ENCODE measurements around the gene AK9.

The AK9 gene

DNA sequence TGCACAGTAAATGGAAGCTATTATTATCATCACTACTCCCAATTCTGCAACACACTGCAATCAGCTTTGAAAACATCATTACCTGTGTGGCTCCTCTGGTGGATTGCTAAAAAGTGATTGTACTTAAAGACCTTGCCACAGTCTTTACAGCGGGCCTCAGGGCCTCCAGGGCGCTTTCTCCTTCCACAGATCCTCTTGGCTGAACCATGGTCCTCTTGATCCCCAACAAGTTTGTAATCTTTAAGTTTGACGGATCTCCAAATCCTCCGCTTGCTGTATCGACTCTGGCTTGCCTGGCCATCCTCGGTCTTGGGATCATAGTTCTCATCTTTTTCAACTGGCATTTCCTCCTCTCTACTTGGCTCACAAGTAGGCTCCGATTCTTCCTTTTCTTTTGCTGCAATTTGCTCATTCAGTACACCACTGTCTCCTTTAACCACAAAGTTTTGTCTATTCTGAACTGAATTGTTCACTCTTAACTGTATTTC is 210.0 kb downstream of the AK9 start:
- no peak for TF ChIP-seq FOXP2 (optimal IDR thresholded peaks at IDR 0.05; ENCODE audit: borderline replicate concordance, extremely low read depth, extremely low read length, insufficient read depth)
- TF ChIP-seq, protein P1, sequence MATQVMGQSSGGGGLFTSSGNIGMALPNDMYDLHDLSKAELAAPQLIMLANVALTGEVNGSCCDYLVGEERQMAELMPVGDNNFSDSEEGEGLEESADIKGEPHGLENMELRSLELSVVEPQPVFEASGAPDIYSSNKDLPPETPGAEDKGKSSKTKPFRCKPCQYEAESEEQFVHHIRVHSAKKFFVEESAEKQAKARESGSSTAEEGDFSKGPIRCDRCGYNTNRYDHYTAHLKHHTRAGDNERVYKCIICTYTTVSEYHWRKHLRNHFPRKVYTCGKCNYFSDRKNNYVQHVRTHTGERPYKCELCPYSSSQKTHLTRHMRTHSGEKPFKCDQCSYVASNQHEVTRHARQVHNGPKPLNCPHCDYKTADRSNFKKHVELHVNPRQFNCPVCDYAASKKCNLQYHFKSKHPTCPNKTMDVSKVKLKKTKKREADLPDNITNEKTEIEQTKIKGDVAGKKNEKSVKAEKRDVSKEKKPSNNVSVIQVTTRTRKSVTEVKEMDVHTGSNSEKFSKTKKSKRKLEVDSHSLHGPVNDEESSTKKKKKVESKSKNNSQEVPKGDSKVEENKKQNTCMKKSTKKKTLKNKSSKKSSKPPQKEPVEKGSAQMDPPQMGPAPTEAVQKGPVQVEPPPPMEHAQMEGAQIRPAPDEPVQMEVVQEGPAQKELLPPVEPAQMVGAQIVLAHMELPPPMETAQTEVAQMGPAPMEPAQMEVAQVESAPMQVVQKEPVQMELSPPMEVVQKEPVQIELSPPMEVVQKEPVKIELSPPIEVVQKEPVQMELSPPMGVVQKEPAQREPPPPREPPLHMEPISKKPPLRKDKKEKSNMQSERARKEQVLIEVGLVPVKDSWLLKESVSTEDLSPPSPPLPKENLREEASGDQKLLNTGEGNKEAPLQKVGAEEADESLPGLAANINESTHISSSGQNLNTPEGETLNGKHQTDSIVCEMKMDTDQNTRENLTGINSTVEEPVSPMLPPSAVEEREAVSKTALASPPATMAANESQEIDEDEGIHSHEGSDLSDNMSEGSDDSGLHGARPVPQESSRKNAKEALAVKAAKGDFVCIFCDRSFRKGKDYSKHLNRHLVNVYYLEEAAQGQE (IDR thresholded peaks at IDR 0.05; ENCODE audit: insufficient read depth in 1 of 2, low read depth in 2 of 2, low read length in 2 of 2), result no peak
- TF ChIP-seq TAF1 (IDR thresholded peaks at IDR 0.05; ENCODE audit: borderline replicate concordance, insufficient read depth, low read length), result no peak
- no peak for TF ChIP-seq SIN3A (IDR thresholded peaks at IDR 0.05; ENCODE audit: borderline replicate concordance, insufficient read depth, low read length)
- no peak for TF ChIP-seq POLR2AphosphoS5 (IDR thresholded peaks at IDR 0.05; ENCODE audit: low read depth, low read length)

DNA sequence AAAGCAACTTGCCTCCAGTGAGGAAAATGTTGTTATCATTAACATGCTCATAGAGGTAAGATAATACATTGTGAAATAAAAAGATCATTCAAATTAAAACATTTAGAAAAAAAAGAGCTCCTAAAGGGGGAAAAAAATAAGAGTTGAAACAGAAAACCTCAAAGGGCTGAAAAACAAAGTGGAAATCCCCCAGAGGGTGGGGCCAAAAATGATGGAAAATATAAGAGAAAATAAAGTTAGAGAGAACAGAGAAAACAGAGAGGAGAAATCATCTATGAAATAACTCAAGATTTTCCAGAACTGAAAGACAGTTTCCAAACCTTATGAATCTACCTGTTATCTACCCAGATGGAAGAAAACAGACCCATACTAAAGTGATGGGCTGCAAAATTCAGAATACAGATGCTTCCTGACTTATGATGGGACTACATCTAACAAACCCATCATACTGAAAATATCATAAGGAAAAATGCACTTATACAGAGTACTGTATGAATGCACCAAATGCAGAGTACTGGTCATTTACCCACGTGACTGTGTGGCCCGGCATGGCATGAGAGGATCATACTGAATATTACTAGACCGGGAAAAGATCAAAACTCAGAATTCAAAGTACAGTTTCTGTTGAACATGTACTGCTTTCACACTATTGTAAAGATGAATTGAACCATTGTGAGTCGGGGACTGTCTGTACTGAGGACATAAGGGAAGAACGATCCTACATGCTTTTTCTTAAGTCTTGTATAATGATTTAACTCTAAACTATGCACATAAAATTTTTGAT is 212.0 kb downstream of the AK9 start:
- no peak for TF ChIP-seq POLR2AphosphoS5 (IDR thresholded peaks at IDR 0.05; ENCODE audit: low read depth, low read length)
- TF ChIP-seq, protein P1 (IDR thresholded peaks at IDR 0.05; ENCODE audit: insufficient read depth in 1 of 2, low read depth in 2 of 2, low read length in 2 of 2), result no peak
- TF ChIP-seq SIN3A (IDR thresholded peaks at IDR 0.05; ENCODE audit: borderline replicate concordance, insufficient read depth, low read length), result no peak

DNA sequence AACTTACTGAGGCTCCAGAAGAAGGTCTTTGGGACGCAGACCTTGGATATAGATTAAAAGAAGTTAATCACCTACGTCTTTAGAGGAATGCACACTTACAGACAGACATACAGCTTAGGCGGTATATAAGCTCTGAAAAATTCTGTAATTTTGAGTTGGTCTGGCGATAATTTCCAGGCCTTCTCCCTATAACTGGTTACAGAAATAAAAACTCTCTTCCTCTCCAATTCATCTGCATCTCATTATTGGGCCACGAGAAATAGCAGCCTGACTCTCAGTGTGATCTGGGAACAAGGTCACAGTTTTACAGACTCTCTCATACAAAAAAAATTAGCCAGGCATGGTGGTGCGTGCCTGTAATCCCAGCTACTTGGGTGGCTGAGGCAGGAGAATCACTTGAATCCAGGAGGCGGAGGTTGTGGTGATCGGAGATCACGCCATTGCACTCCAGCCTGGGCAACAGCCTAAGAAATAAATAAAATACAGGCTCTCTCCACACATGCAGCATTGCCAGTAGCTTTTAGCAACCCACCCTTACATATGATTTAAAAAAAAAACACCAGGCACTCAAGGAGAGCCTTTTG is 212.7 kb downstream of the AK9 start:
- TF ChIP-seq, protein P1 (IDR thresholded peaks at IDR 0.05; ENCODE audit: insufficient read depth in 1 of 2, low read depth in 2 of 2, low read length in 2 of 2), result no peak
- no peak for TF ChIP-seq SIN3A (IDR thresholded peaks at IDR 0.05; ENCODE audit: borderline replicate concordance, insufficient read depth, low read length)
- no peak for TF ChIP-seq POLR2AphosphoS5 (IDR thresholded peaks at IDR 0.05; ENCODE audit: low read depth, low read length)
- TF ChIP-seq FOXP2 (optimal IDR thresholded peaks at IDR 0.05; ENCODE audit: borderline replicate concordance, extremely low read depth, extremely low read length, insufficient read depth), result no peak
- no peak for TF ChIP-seq TAF1 (IDR thresholded peaks at IDR 0.05; ENCODE audit: borderline replicate concordance, insufficient read depth, low read length)

DNA sequence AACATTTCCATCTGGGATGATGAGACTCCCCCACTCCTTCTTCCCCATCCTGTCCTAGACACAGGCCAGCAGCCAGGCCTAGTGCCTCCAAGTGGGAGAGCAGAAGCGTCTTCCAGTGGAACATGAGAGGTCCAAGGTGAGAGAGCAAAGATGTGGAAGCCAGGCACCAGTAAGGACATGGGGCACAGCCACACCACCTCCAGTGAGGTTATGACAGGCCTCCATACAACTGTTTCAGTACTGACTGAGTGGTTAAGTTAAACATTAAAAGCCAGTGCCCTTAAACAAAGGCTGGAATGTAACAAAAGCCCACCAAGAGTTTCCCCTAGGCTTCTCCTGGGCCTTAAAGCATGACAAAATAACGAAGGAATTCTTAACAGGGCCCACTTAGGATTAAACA is 213.3 kb downstream of the AK9 start:
- TF ChIP-seq SIN3A (IDR thresholded peaks at IDR 0.05; ENCODE audit: borderline replicate concordance, insufficient read depth, low read length) (no peak), POLR2AphosphoS5 (IDR thresholded peaks at IDR 0.05; ENCODE audit: low read depth, low read length) (no peak), FOXP2 (optimal IDR thresholded peaks at IDR 0.05; ENCODE audit: borderline replicate concordance, extremely low read depth, extremely low read length, insufficient read depth) (no peak), TAF1 (IDR thresholded peaks at IDR 0.05; ENCODE audit: borderline replicate concordance, insufficient read depth, low read length) (no peak)
- TF ChIP-seq, protein P1 (IDR thresholded peaks at IDR 0.05; ENCODE audit: insufficient read depth in 1 of 2, low read depth in 2 of 2, low read length in 2 of 2), result no peak
